AG08396 (cell line): ENCODE data around the gene TAS2R60.
"Not testable (repeated sequence)": the region's sequence is repeated elsewhere in the genome, so short reads cannot be mapped to it uniquely, and the experiment has no call there.

Experiments used
- DNase-seq: peaks from one replicate; pipeline ENCODE4 v3.0.0; 2012; ENCODE audit warnings: low spot score, mixed read lengths

The TAS2R60 gene, protein sequence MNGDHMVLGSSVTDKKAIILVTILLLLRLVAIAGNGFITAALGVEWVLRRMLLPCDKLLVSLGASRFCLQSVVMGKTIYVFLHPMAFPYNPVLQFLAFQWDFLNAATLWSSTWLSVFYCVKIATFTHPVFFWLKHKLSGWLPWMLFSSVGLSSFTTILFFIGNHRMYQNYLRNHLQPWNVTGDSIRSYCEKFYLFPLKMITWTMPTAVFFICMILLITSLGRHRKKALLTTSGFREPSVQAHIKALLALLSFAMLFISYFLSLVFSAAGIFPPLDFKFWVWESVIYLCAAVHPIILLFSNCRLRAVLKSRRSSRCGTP

DNA sequence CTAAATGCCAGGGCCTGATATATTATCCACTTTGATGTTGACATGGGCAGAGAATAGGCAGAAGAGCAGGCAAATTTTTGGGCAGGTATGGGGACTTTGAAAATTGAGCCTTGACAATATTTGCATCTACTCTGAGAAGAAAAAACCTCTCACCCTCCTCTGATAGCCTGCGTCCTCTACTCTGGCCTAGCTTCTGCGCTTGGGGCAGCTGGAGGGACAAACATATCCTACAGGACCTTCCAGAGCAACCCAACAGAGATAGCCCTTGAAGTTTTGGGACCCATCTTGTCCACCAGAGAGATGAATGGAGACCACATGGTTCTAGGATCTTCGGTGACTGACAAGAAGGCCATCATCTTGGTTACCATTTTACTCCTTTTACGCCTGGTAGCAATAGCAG lies at the start of gene TAS2R60:
Gene TAS2R60, plus strand, starts transcription at position 301 of the 400 bp plus-strand sequence. Its CDS starts 0 bp downstream, at position 301.
- DNase-seq: no peak

DNA sequence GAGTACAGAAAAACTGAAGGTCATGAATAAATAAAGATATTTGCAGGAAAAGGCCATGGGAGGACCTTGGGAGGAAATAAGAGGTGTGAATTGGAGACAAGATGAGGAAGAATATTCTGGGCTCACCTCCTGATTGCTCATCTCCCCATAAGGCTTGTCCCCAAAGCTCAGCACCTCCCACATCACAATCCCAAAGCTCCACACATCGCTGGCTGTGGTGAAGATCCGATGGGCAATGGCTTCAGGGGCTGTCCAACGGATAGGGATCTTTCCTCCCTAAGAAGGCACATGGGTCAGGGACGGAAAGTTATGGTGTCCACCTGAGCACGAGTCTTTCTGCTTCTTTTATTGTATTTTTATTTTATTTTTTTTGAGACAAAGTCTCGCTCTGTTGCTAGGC lies 49.2 kb upstream of the TAS2R60 start:
- DNase-seq: no peak

DNA sequence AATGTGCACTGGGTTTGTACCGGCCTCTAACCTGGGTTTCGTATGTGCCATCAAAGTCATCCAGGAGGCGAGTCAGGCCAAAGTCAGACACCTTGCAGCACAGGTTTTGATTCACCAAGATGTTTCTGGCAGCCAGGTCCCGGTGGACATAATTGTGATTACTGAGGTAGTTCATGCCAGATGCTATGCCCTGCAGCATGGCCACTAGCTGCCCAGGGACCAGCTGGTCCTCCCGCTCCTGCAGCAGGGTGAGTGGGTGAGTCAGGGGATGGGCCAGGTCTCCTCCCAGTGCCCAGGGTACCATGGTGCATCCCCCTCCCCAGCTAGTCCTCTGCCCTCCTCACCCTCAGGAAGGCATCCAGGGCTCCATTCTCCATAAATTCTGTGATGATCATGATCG lies 48.5 kb upstream of the TAS2R60 start:
- DNase-seq: no peak

DNA sequence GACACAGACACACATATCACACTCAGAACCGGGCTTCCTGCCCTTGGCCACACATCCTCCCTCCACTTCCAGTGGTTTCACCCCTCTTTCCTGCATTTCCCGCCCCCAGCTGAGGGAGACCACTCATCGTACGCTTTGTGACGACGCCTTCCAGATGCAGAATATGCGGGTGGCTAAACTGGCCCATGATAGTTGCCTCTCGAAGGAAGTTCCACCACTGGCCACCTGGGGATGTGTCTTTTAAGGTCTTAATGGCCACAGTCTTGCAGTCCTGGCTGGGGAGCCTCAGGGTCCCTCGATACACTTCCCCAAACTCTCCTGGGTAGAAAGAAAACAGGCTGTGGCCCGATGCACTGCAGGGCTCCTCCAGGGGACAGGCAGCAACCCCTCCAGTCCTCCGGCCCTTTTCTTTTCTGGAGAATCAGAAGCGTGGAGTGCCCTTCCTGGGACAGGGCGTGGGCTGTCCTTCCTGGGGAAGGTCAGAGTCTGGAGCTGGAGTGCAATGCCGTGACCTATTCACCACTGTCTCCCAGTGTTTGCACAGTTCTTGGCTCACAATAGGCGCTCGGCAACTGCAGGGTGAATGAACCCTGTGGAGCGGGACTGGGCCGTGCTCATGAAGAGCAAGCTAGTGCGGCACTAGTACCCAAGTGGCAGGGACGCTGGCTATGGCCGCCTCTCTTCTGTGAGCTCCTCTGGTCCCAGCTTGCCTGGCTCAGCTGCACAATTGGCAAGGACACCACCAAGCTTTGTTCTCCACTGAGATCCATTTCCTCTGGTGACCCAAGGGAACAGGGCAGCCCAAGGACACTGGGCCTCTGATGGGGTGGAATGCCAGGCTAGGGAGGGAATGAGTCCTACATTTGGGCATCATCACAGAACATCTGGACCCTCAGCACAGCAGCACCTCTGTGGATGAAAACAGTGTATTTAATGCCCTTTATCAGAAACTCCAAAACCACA lies 47.8 kb upstream of the TAS2R60 start:
- DNase-seq: no peak

DNA sequence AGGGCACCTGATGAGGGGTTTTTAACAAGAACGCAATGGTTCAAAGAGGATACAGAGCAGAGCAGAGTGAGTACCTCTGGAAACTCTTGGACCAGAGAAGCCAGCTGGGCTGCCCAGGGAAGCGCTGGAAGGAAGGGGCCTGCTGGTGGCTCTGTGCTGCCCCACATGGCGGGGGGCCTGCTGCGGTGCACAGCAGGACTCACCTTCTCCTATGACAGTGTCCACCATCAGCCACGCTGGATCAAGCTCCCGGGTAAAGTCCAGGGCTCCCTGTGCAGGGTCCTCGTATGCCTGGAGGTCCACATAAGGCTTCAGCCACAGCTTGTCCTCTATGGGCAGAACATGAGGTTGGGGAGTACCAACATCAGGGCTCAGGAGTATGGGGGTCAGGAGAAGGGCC lies 47.1 kb upstream of the TAS2R60 start:
- no peak for DNase-seq

DNA sequence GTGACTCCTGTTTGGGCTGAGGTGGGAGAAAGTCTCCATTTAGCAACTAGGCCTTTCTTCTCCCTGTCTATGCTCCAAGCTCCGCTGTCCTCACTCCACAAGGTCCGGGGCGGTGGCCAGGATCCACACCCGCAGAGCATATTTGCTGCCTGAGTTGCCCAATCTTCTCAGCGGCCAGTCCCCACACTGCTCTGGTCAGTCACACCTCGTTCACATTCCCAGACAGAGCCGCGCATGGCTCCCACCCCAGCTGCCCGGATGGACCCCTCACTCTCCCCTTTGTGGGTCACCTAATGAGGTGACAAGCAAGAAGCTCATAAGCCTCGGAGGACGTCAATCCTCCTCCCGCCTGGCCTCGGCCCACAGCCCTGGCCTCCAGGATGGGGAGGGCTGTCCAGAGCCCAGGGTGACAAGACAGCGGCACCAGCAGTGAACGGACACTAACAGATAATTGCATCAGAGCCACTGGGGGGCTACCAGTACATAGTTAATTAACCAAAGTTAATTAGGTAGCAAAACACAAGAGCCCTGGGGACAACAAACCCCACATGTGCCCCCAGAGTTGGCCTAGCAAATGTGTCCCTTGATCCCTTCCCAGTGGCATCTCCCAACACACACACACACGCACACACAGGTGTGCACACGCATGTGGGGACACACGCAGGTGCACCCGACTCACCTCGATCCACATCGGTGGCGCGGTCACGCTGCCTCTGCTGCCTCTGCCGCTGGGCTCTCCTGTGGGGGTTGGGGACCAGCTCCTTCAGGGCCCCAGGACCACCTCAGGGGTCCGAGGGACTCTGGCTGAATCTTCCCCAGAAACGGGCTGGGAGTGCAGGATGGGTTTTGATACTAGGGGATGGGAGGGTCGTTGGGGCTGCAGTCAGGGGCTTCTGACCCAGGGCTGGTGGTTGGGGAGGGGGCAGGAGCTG lies 46.4 kb upstream of the TAS2R60 start:
- peak; percentile 87 for DNase-seq

DNA sequence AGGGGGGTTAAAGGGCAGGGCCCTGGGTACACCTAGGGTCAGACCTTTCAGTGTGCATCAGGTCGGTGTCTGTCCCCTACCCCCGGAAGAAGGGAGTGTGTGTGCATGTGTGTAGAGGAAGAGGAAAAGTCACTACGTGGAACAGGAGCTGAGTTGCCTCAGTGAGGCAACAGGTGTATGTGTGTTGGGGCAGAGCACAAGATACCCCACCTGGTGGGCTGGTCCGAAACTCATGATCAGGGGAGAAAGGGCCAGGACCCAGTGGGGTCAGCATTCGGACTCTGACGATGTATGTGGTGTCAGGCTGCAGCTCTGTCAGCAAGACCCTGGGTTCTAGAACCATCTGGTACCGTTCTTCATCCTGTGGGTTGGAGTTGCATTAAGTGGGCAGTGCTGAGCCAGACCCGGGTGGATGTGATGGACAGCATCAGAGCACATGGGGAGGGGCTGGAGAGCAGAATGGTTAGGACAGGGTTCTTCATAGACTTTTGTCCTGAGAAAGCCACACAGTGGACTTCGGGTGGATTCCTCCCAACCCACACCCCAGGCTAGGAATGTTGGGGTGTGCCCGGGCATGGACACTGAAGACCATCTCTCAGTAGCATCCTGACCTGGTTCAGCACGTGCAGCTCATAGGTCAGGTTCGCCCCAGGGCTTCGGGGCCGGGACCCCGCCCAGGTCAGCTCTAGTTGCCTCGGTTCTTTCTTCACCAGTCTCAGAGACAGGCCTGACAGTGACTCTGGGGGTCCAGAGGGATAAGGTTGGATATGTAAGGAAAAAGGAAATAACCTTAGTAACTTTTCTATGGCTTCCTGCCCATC lies 45.3 kb upstream of the TAS2R60 start:
- DNase-seq: no peak

DNA sequence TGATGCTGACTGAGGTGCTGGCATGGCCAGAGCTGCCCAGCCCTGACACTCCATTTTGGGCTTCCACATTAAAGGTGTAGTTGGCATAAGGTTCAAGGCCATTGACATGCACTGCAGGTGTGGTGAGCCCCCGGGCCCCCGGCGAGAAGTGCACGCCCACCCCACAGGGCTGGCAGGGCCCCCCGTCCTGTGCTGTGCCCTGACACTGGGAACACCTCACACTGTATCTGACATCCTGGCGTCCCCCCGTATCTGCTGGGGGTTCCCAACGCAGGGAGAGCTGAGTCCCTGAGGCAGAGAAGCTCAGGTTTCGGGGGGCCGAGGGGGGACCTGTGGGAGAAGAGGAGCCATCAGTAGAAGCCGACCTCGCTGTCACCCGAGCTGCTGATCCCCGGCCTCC lies 44.6 kb upstream of the TAS2R60 start:
- DNase-seq: no peak

DNA sequence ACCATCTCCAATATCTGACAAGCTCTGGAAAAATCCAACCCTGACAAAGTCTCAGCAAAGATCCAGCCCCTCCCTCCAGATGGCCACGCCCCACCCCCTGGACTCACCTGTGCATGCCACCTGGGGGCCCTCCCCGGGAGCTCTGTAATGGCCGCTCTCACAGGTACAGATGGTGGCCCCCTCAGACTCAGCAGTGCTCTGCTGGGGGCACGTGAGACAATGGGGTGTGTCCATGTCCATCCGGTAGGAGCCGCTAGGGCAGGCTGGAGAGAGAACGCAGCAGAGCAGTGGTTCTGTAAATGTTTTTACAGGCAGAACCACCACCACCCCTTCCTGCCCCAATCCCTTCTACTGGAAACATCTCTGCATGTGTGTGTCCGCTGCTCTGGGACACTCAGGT lies 44.1 kb upstream of the TAS2R60 start:
- DNase-seq: no peak

DNA sequence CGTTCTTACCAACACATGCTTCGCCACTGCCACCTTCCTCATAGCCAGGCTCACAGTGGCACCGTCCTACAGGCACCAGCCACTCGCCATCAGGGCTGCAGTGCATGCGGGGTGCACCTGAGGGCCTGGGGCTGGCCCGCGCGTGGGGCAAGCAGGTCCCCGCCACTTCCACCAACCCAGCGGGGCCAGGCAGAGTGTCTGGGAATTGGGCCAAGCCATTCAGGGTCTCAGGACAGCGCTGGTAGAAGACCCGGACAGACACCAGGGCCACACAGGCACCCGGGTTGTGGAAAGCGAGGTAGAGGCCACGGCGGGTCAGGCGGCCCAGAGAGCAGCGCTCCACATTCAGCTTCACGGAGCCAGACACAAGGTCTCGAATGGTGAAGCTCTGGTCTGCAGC lies 43.6 kb upstream of the TAS2R60 start:
- DNase-seq: no peak

DNA sequence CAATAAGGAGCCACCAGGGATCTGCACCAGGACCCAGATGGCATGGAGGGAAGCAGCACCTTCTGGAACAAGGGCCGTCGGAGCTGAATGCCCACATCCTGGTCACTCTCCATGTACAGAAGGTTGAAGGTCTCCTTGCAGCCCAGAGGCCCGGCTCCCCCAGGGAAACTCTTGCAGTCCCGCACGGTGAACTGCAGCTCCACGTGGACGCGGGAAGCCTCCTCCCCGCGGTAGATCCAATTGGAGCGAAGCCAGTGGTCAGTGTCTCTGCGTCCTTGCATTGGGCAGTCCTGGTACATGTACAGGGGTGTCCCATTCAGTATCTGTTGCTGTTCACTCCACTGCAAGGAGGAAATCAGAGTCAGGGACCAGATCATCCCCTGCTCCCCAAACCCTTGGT lies 42.0 kb upstream of the TAS2R60 start:
- no peak for DNase-seq

DNA sequence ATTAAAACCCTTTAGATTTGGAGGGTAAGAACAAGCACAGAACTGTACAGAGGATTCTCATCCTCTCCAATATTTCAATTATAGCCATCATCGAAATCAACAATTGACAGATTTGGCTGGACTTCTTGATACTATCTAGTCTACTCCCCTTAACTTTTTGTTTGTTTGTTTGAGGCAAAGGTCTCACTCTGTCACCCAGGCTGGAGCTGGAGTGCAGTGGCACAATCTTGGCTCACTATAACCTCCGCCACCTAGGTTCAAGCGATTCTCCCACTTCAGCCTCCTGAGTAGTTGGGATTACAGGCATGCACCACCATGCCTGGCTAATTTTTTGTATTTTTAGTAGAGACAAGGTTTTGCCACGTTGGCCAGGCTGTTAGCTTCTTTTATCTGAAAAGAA lies 41.0 kb upstream of the TAS2R60 start:
- DNase-seq: not testable (repeated sequence)

DNA sequence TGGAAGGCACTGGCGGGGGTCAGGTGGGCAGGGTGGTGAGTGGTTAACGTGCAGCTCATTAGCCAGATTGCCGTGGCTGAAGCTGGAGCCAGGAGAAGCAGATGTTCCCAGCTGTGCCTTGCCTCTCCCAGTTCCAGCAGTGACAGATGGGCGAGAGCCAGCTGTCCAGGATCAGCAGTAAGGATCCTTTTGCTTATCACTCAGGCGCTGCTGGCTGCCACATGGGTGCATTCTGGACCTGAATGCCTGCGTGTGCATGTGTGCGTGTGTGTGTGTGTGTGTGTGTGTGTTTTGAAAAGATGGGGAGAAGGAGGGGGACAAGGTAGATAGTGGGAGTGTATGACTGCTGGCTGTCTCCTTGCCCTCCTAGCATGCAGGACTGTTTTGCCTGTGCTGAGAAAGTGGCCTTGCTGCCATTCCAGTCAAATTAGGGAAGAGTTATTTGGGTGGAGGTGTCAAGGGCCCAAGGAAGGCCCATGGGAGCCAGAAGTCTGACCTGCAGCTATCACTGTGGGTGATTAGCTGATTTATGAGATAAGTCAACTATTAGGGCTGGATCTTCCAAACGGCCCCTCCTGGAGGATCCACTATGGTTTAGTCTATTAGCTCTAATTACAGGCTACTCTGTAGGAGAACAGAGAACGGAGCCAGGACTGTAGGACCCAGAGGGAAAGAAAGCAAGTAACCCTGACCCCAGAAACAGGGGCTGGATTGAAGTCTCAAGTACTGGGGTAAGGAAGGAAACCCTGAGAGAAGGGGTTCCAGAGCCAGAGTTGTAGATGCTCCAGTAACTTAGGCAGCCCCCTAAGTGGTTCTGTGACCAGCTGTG lies 37.9 kb upstream of the TAS2R60 start:
- DNase-seq: no peak

DNA sequence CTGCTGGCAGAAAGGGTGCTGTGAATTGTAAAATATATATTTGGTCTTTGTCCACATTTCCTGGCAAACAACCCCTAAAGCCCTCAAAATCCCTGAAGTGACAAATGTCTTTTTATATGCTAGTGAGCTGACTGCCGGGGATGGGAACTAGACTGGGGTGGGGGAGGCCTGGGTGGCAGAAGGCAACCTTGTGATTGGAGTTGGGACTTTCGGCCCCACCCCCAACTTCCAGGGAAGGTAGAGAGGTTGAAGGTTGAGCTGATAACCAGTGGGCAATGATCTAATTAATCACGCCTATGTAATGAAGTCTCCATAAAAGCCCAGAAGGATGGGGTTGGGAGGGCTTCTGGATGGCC lies 37.3 kb upstream of the TAS2R60 start:
- no peak for DNase-seq

DNA sequence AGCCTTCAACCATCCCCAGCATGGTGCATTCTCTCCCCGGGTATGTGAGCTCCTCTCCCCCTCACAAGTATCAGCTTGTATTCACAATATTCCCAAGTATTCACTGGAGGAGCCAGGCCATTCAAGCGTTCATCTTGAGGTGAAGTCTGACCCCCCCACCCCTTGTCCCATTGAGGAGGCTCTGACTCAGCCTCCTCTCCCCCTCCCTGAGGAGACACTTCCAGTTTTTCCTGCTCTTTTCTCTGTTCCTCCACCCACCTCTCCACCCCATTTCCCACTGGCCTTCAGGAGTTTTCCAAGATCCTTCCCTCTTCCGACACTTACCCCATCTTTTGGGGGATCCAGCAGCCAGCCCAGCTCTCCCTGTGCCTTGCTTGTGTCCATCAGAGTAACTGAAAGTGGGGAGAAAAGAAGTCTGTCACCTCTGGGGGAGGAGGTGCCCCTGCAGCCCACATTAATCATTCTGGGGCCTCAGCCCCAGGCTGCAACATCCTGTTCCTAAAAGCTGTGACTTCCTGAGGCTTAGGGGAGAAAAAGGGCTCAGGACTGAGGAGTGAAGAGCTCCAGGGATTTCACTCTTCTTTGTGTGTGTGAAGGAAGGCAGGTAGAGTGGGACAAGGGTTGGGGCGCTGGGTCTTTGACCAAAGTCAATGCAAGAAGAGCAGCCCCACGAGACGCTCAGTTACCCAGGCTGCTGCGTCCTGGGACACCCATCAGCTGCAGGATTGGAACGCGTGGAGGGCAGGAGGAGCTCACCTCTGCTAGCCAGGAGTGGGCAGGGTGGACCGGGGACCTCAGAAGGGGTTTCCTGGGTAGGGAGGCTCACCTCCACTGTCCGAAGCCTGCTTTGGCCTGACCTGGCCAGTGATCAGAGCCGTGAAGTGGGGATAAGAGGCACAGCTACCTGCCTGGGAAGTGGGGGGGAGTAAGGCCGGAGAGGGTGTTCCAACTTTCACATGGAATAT lies 35.7 kb upstream of the TAS2R60 start:
- no peak for DNase-seq

DNA sequence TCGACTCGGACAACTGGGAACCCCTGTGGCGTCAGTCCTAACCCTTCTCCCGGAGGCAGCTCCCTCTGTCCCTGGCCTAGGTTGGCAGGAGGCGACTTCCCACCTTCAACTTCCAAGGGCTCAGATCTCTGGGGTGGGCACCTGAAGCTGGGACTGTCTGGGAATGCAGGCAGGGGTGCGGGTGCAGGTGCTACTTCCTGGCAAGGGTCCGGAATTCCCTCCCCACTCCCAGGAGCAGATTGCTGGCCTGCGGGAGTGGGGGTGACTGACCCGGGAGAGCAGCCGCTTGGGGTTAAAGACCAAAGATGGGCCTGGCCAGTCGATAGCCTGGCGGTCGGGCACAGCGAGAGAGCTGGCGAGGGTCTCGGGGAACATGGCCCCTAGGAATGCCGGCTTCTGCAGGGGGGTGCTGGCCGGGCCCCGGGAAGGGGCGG lies 35.0 kb upstream of the TAS2R60 start:
- DNase-seq: no peak

DNA sequence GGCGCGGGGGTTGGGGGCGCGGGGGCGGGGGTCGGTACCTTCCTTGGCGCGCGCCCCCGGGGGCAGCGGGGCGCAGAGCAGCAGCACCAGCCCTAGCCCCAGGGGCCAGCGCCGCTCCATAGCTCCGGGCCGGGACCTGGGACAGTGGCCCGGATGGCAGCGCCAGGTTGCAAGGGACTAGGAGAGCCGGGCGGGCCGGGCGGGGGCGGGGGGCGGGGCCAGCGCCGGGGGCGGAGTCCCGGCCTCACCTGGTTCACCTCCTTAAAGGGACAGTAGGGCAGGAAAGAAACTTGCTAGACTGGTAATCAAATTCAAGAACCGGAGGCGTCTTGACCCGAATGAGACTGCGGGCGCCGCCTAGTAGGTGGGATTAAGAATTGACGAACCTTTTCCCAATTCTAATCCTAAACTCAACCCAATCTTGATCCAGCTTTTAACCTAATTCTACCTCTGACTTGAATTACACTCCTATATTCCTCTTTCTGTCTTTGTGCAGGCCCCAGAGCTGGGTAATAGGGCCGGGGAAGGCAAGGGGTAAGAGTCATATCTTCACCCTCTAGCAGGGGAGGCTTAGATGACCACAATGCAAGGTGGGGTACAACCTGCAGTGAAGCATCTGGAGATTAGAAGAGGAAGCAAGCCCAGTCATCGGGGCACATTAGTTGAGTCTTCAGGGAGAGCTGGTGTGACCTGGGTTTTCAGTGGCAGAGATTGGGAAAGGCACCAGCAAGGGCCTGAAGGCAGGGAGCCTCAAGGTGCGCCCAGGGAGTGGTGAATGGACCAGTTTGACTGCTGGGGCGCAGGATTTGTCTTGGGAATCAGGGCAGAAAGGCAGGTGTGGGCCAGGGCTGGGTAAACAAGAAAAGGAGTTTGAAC lies 34.3 kb upstream of the TAS2R60 start, which contains the start of gene EPHA1:
Gene EPHA1, minus strand, starts transcription at position 171 of the 876 bp plus-strand sequence. Its CDS starts 51 bp downstream, at position 120.
- DNase-seq: no peak

DNA sequence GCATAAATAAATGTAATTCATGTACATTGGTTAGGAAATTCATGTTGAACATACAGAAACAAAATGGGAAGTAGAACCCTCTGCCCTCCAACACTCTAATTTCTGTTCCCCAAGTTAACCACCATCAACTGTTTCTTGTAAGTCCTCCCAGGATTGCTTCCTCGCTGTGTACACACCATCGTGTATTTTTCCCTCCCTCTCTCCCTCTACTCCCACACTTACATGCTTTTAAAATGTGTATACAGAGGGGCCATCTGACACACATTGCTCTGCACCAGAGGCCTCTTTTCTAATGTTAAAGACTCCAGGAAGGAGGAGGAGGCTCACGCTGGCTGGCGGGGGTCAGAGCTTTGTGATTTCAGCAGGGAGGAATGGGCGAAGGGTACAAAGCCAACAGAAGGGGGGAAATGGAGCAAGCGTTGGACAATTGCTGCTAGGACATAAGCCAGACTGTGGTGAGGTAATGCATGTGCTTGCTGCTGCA lies 32.7 kb upstream of the TAS2R60 start:
- no peak for DNase-seq
